HCT116 (cell line): ENCODE results near the gene KMT5C. TPM values are rescaled to one million over a fixed set of nuclear protein-coding genes. Genes with fewer than 3 reads are reported as not detected.

Experiments
- ATAC-seq: fragments of 200-7000 bp; cut with Tn5 transposase; 2 replicates; pipeline ENCODE4 v1.9.1; 2020; ENCODE audit warnings: mild to moderate bottlenecking, moderate library complexity
- BruUV-seq: library from RNA; stranded (reverse); fragments of 400-500 nt; replicated peaks from 2 replicates; lab custom pipeline; 2021; lab: Mats Ljungman, UMichigan
- CTCF ChIA-PET: fragments of 300-600 bp; sonication (Branson Sonifier 250); formaldehyde crosslinking; loops from one replicate; lab custom pipeline; 2021; ENCODE audit warnings: antibody characterized with exemption; lab: Charles Lee
- POLR2A ChIA-PET: fragments of 300-600, 350-600 bp; sonication (Branson Sonifier 250); formaldehyde crosslinking; loops from one replicate; lab custom pipeline; 2021; ENCODE audit warnings: antibody characterized with exemption; lab: Charles Lee
- RAD21 ChIA-PET, 2 experiments: fragments of 300-600 bp; sonication (Branson Sonifier 250); formaldehyde crosslinking; loops; one replicate each; lab custom pipeline; 2023; ENCODE audit warnings: low total read pairs in 2 of 2; ENCODE audit not compliant: uncharacterized antibody in 2 of 2, unreplicated experiment in 2 of 2, low non-redundant PET in 1 of 2; lab: Charles Lee
- DNase-seq: peaks from one replicate; pipeline ENCODE4 v3.0.0-alpha.2; 2010; ENCODE audit warnings: low read depth, low spot score
- H2AFZ ChIP-seq: fragments of 200-600 bp; shearing (Covaris generic), sonication (generic); 2 replicates; pipeline ENCODE4 v1.6.1; 2017; ENCODE audit warnings: low read depth, mixed run types, mixed read lengths, antibody characterized with exemption, low read length; ENCODE audit not compliant: poor library complexity, severe bottlenecking
- H3K27ac ChIP-seq: 2 replicates; pipeline ENCODE4 v1.5.1; 2012; ENCODE audit warnings: low read depth, low read length
- H3K27me3 ChIP-seq: fragments of 200-600 bp; sonication (generic); 2 replicates; pipeline ENCODE4 v1.6.1; 2016; ENCODE audit warnings: mixed run types, low read length, mixed read lengths; ENCODE audit not compliant: insufficient read depth
- H3K36me3 ChIP-seq, 2 experiments: fragments of 200-500 bp in 1 of 2; fragments of 200-600 bp in 1 of 2; sonication (Bioruptor generic) in 1 of 2; sonication (generic) in 1 of 2; 2 replicates each; pipeline versions ENCODE4 v1.5.1 to v1.6.1; 2014 to 2016; ENCODE audit warnings: low read length in 2 of 2, inconsistent platforms in 1 of 2, mixed read lengths in 1 of 2, mixed run types in 1 of 2; ENCODE audit not compliant: insufficient read depth in 2 of 2, control insufficient read depth in 1 of 2
- H3K4me1 ChIP-seq, 2 experiments: fragments of 200-600 bp in 1 of 2; sonication (generic) in 1 of 2; 2 replicates each; pipeline versions ENCODE4 v1.5.1 to v1.6.1; 2012 to 2017; ENCODE audit warnings: low read length in 2 of 2, inconsistent platforms in 1 of 2, mild to moderate bottlenecking in 1 of 2, mixed read lengths in 1 of 2, mixed run types in 1 of 2, moderate library complexity in 1 of 2; ENCODE audit not compliant: insufficient read depth in 2 of 2, control insufficient read depth in 1 of 2
- H3K4me2 ChIP-seq: fragments of 200-600 bp; sonication (generic); 2 replicates; pipeline ENCODE4 v1.6.1; 2017; ENCODE audit warnings: mixed run types, low read length, mixed read lengths
- H3K4me3 ChIP-seq, 2 experiments: fragments of 200-600 bp in 1 of 2; sonication (generic) in 1 of 2; replicated peaks in 1 of 2; 2 replicates each; pipeline ENCODE4 v1.5.1; 2011 to 2016; ENCODE audit warnings: low read length in 2 of 2, control low read depth in 1 of 2, low read depth in 1 of 2, mild to moderate bottlenecking in 1 of 2, mixed read lengths in 1 of 2, mixed run types in 1 of 2
- H3K79me2 ChIP-seq: fragments of 200-600 bp; sonication (generic); 2 replicates; pipeline ENCODE4 v1.6.1; 2017; ENCODE audit warnings: mild to moderate bottlenecking, mixed run types, low read length, moderate library complexity, mixed read lengths; ENCODE audit not compliant: insufficient read depth
- H3K9ac ChIP-seq: fragments of 200-600 bp; sonication (generic); 2 replicates; pipeline ENCODE4 v1.6.1; 2016; ENCODE audit warnings: low read length, mixed read lengths
- H3K9me2 ChIP-seq: fragments of 200-600 bp; sonication (generic), shearing (Covaris generic); 2 replicates; pipeline ENCODE4 v1.6.1; 2017; ENCODE audit warnings: mixed run types, mild to moderate bottlenecking, moderate library complexity; ENCODE audit not compliant: insufficient read depth
- H3K9me3 ChIP-seq, 2 experiments: fragments of 200-500 bp in 1 of 2; fragments of 200-600 bp in 1 of 2; sonication (Bioruptor generic) in 1 of 2; sonication (generic) in 1 of 2; 2 replicates each; pipeline ENCODE4 v1.6.1; 2014 to 2017; ENCODE audit warnings: low read length in 2 of 2, mixed read lengths in 2 of 2, inconsistent platforms in 1 of 2, low read depth in 1 of 2, mild to moderate bottlenecking in 1 of 2, mixed run types in 1 of 2, moderate library complexity in 1 of 2; ENCODE audit not compliant: control insufficient read depth in 1 of 2, insufficient read depth in 1 of 2
- H4K20me1 ChIP-seq: fragments of 200-600 bp; sonication (generic), shearing (Covaris generic); 2 replicates; pipeline ENCODE4 v1.6.1; 2017; ENCODE audit warnings: mixed run types, mild to moderate bottlenecking, moderate library complexity; ENCODE audit not compliant: insufficient read depth
- CBX3 ChIP-seq: IDR thresholded peaks from 2 replicates; pipeline ENCODE4 v1.6.1; 2012; ENCODE audit warnings: low read depth
- CEBPB ChIP-seq: IDR thresholded peaks from 2 replicates; pipeline ENCODE4 v1.6.1; 2012; ENCODE audit warnings: low read depth
- SIN3A ChIP-seq: IDR thresholded peaks from 2 replicates; pipeline ENCODE4 v1.6.1; 2012; ENCODE audit warnings: low read depth
- intact Hi-C: fragments of 100-400 bp; cut with micrococcal nuclease; formaldehyde crosslinking; loops from 2 replicates; pipeline ENCODE4 v1.10.0; 2022
- total RNA-seq: library from RNA; stranded (reverse); gene quantifications from one replicate; pipeline ENCODE4 v1.2.1, GENCODE V29; 2021; ENCODE audit not compliant: unreplicated experiment

KMT5C gene
- total RNA-seq, 1 experiment from 2014 or later, result 27.5 TPM

DNA sequence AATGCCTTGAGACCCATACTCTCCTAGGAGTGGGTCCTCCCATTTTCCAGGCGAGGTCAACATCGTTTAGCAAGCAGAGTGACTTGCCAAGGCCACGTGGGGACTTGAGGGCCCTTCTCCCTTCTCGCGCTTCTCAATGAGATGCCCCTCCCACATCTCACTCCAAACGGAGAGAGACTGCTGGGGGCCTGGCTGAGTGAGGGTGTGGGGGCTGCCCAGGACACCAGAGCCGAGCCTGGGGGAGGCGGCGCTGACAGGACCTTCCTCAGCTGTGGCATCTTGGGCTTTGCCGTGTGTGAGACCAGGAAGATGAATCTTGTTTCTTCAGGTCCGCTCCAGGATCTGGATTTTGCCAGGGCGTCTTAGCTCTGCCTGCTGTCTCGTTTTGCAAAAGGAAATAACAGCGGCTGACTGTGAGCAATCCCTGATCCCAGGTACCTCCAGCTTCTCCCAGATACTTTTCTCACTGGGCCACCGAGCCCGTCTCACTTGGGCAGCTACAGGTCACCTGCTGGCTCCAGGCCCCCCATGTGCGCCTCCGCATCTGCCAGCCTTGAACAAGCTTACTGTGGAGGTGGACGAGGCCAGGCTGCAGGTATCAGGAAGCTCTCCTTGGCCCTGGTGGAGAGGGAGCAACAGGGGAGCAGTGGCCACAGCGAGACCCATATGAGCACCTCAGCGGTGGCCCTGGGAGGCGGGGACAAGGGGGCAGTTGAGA lies 8.8 kb downstream of the KMT5C start:
- Histone ChIP-seq H3K9ac (no peak overlapping the region), H3K27ac (no peak overlapping the region), H3K4me1 (peaks cover 8 to 44% of the 10 kb centered on the region in 2 experiments; a peak in 3 of 4 replicates), H4K20me1 (no peaks in the 10 kb centered on the region), H3K79me2 (no peaks in the 10 kb centered on the region), H3K4me3 (no peak overlapping the region), H3K36me3 (no peaks in the 10 kb centered on the region; a peak in 1 of 4 replicates), H3K27me3 (no peaks in the 10 kb centered on the region), H3K9me3 (no peaks in the 10 kb centered on the region), H2AFZ (no peak overlapping the region), H3K9me2 (no peaks in the 10 kb centered on the region), H3K4me2 (no peak overlapping the region)
- intact Hi-C loops, result no loop called here
- no peak for TF ChIP-seq CBX3
- no TSS peak for BruUV-seq
- DNase-seq (no peak), ATAC-seq (no peak)
- ChIA-PET RAD21 (no interaction called here), POLR2A (interaction anchor here (3.8 kb wide), 1 partner anchor 9 kb away, joined by 18 read pairs; the partner anchor contains the start of gene KMT5C), CTCF (no interaction called here)

DNA sequence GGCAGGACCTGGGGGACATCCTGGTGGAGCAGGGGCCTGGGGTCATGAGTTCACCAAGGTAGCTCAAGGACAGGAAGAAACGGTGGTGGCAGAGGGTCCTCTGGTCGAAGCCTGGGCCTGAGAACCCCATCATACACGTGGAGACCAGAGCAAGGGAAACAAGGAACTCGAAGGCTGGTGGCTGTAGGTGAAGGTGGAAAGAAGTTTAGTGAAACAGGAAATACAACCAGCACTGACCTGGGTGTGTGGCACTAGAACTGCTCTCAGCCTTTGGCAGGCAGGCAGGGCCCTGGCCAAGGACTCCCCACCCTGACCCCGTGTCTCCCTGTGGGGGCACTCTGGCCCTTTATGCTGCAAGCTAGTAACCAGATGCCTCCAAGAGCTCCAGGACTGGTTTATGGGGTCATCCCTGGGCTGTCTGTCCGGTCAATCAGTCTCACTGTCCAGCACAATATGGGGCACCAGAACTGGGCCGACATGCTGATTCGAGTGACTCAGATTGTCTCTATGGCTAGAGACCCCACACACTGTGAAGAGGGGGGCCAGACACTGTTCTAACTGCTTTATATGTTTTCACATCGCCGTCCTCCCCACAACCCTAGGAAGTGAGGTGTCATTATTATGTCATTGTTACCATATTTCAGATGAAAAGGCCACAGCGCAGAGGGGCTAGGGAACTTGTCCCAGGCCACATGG lies 11.1 kb downstream of the KMT5C start:
- no peak overlapping the region for H3K27ac ChIP-seq
- no peak overlapping the region for H3K4me3 ChIP-seq
- H4K20me1 ChIP-seq, result no peaks in the 10 kb centered on the region
- peaks cover 5 to 44% of the 10 kb centered on the region in 2 experiments; a peak in 3 of 4 replicates for H3K4me1 ChIP-seq
- no peak overlapping the region for H3K9ac ChIP-seq
- no peaks in the 10 kb centered on the region; a peak in 1 of 4 replicates for H3K36me3 ChIP-seq
- no peaks in the 10 kb centered on the region for H3K27me3 ChIP-seq
- DNase-seq (no peak), ATAC-seq (no peak)
- ChIA-PET POLR2A (interaction anchor here (1.3 to 3.8 kb wide), 2 partner anchors 12 to 37 kb away, joined by 4 to 18 read pairs; partner anchors contain the start of gene KMT5C), CTCF (interaction anchor here (0.9 kb wide), 1 partner anchor 10 kb away, joined by 3 read pairs; no protein-coding TSS in a partner anchor), RAD21 (no interaction called here)
- H3K79me2 ChIP-seq, result no peaks in the 10 kb centered on the region
- no peak overlapping the region for H2AFZ ChIP-seq
- no peaks in the 10 kb centered on the region for H3K9me2 ChIP-seq
- TF ChIP-seq CEBPB, result no peak
- TF ChIP-seq SIN3A, result no peak
- H3K9me3 ChIP-seq, result no peaks in the 10 kb centered on the region
- intact Hi-C loops, result no loop called here
- H3K4me2 ChIP-seq, result no peak overlapping the region
- BruUV-seq, result no TSS peak
